ENCODE measurements around the gene UNC80. TPM values are rescaled to one million over a fixed set of nuclear protein-coding genes. Genes with fewer than 3 reads are reported as not detected.

The UNC80 gene
- total and polyA plus RNA-seq, 2 of the 4 experiments (the other 2 are of a cell fraction): not detected

- no peak overlapping the region for H3K23ac ChIP-seq (ENCODE audit: low read depth, low read length)
- ATAC-seq (ENCODE audit: low read depth) (no peak), DNase-seq (no peak)
- H3K14ac ChIP-seq (replicated peaks; ENCODE audit: low read depth, low read length): no peak overlapping the region
- H2BK20ac ChIP-seq (ENCODE audit: low read depth, low read length): no peak overlapping the region
- no peak overlapping the region for H4K5ac ChIP-seq (ENCODE audit: low read depth, low read length)
- H4K91ac ChIP-seq (ENCODE audit: insufficient read depth, low read depth, low read length): no peak overlapping the region
- H3K9me3 ChIP-seq (ENCODE audit: control insufficient read depth, insufficient read depth, low read length): no peaks in the 10 kb centered on the region
- no peaks in the 10 kb centered on the region for H3K79me1 ChIP-seq (ENCODE audit: low read depth in 1 of 2, low read length in 2 of 2)
- H4K20me1 ChIP-seq (ENCODE audit: insufficient read depth, low read length): no peaks in the 10 kb centered on the region
- no peak overlapping the region for H2BK15ac ChIP-seq (ENCODE audit: low read depth, low read length)
- no peak overlapping the region for H3K4ac ChIP-seq (ENCODE audit: low read depth, low read length)
- H3K27ac ChIP-seq (ENCODE audit: insufficient read depth, low read length): no peak overlapping the region
- H3K4me3 ChIP-seq (ENCODE audit: insufficient read depth, low read depth, low read length): no peak overlapping the region
- H3K9ac ChIP-seq (ENCODE audit: low read depth, low read length): no peak overlapping the region
- no peak overlapping the region for H2BK120ac ChIP-seq (ENCODE audit: low read depth, low read length)
- no peak overlapping the region for H2AK5ac ChIP-seq (ENCODE audit: low read depth, low read length)
- H3K36me3 ChIP-seq (ENCODE audit: control insufficient read depth, insufficient read depth, low read length): no peaks in the 10 kb centered on the region
- no peak overlapping the region for H2AFZ ChIP-seq (replicated peaks; ENCODE audit: low read length, poor library complexity)
- dilution Hi-C loops (cut with HindIII; ENCODE audit: low sequenced_read_pairs, unreplicated experiment): no loop called here
- H2AK9ac ChIP-seq (replicated peaks; ENCODE audit: low read depth, low read length, poor library complexity): no peak overlapping the region
- no peak overlapping the region for H3K18ac ChIP-seq (ENCODE audit: low read depth, low read length)
- no peaks in the 10 kb centered on the region; the same call in none of the 2 replicates for H3K27me3 ChIP-seq (ENCODE audit: control insufficient read depth, insufficient read depth, low read length)
- in situ Hi-C loops (cut with MboI; ENCODE audit: low sequenced_read_pairs): no loop called here
- ChIA-PET POLR2A (ENCODE audit: unreplicated experiment) (no interaction called here), CTCF (no interaction called here)
- BruUV-seq (replicated peaks): no TSS peak
- H3K4me1 ChIP-seq (ENCODE audit: control insufficient read depth, insufficient read depth, low read length): no peaks in the 10 kb centered on the region
- intact Hi-C loops (cut with micrococcal nuclease): no loop called here
- H4K8ac ChIP-seq (ENCODE audit: low read depth in 2 of 2, low read length in 2 of 2): no peak overlapping the region
- no peaks in the 10 kb centered on the region for H3K9me1 ChIP-seq (ENCODE audit: insufficient read depth, low read length)
- H3K4me2 ChIP-seq (ENCODE audit: low read depth, low read length): no peak overlapping the region
- TF ChIP-seq RFX5 (IDR thresholded peaks at IDR 0.05; ENCODE audit: low read depth, low read length) (no peak), MAFK (IDR thresholded peaks at IDR 0.05; ENCODE audit: low read depth, low read length) (no peak), MXI1 (IDR thresholded peaks at IDR 0.05; ENCODE audit: borderline replicate concordance, low read depth, low read length) (no peak), CTCF (conservative IDR thresholded peaks at IDR 0.05; ENCODE audit: low read depth, low read length) (no peak), RCOR1 (IDR thresholded peaks at IDR 0.05; ENCODE audit: insufficient replicate concordance, low read length) (no peak)
- no peak overlapping the region for H2BK5ac ChIP-seq (ENCODE audit: low read depth, low read length, poor library complexity, severe bottlenecking)
- WGBS, 2 experiments (ENCODE audit: extremely low coverage in 2 of 2, insufficient read length in 1 of 2): no CpG with 5 or more reads among the region's 2 CpGs
- no peak overlapping the region for H3K56ac ChIP-seq (ENCODE audit: extremely low read depth, insufficient read depth, low read length)
Measured at GRCh38 chr2:209986415-209986814, 214.8 kb downstream of the UNC80 start.

Data from IMR-90 (cell line).